ENCODE measurements around the gene CYREN.

The CYREN gene

DNA sequence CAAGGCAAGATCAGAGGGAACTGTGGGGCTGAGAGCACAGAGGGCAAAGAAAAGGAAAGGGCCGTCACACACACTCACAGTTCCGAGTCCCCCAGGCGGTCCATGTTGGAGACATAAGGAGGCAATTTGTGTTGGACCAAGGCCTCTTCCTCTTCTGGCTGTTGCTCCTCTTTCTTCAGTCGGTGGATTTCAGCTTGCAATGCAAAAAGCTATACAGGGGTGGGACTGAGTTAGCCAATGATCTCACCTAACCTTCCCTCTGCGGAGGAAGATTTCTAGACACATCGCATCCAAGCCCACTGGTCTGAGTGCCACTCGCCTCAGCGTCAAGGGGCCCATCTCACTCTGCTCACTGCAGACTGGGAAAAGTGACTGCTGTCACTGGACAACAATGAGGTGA, 35.3 kb upstream of the CYREN start:
- H3K36me3 ChIP-seq (ENCODE audit: control insufficient read depth in 4 of 4, insufficient read depth in 4 of 4, low read length in 3 of 4): peaks cover 8 to 49% (median 35%) of the 10 kb centered on the region in 4 experiments
- 94% methylated on average over 6 of the region's 8 CpGs for WGBS (ENCODE audit: insufficient coverage)
- H3K27me3 ChIP-seq (replicated peaks in 2 of 5; ENCODE audit: control insufficient read depth in 4 of 5, insufficient read depth in 5 of 5, low read length in 4 of 5): no peaks in the 10 kb centered on the region
- peaks cover 31 to 49% (median 42%) of the 10 kb centered on the region in 4 experiments for H3K4me1 ChIP-seq (ENCODE audit: control extremely low read depth in 1 of 4, control insufficient read depth in 4 of 4, insufficient read depth in 4 of 4, low read length in 3 of 4)
- H3K9me3 ChIP-seq (ENCODE audit: control extremely low read depth in 1 of 5, control insufficient read depth in 4 of 5, insufficient read depth in 2 of 5, low read depth in 1 of 5, low read length in 4 of 5): no peaks in the 10 kb centered on the region
- DNase-seq: no peak
- no peak overlapping the region for H3K27ac ChIP-seq (ENCODE audit: insufficient read depth in 1 of 2, low read depth in 1 of 2, low read length in 2 of 2, poor library complexity in 1 of 2, severe bottlenecking in 2 of 2)
- ChIA-PET CTCF (interaction anchor here (1.2 kb wide), 1 partner anchor 23 kb away, joined by 4 read pairs; no protein-coding TSS in a partner anchor), POLR2A (no interaction called here)
- H3K4me3 ChIP-seq (ENCODE audit: control insufficient read depth in 1 of 7, extremely low read depth in 1 of 7, insufficient read depth in 4 of 7, low read depth in 2 of 7, low read length in 6 of 7): no peak overlapping the region

DNA sequence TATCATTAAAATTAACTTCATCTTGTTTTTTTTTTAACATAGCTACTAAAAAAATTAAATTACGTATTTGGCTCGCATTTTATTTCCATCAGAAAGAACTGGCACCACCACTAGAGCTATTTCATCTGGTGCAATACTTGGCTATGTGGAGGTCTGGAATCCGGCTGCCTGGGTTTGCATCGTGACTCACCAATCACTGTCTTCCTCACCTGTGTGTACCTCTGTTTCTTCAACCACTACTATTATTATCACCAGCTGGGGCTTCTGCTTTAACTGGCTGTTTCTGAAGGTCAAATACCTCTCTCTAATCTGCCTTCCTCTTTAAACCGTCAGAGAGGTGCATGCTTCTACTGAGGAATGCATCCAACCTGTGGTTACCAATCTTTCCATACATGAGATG, 34.4 kb upstream of the CYREN start:
- POLR2A ChIA-PET: no interaction called here
- Histone ChIP-seq H3K27ac (ENCODE audit: insufficient read depth in 1 of 2, low read depth in 1 of 2, low read length in 2 of 2, poor library complexity in 1 of 2, severe bottlenecking in 2 of 2) (no peak overlapping the region), H3K4me1 (ENCODE audit: control extremely low read depth in 1 of 4, control insufficient read depth in 4 of 4, insufficient read depth in 4 of 4, low read length in 3 of 4) (peaks cover 27 to 40% (median 35%) of the 10 kb centered on the region in 4 experiments), H3K36me3 (ENCODE audit: control insufficient read depth in 4 of 4, insufficient read depth in 4 of 4, low read length in 3 of 4) (peaks cover 12 to 57% (median 43%) of the 10 kb centered on the region in 4 experiments), H3K27me3 (replicated peaks in 2 of 5; ENCODE audit: control insufficient read depth in 4 of 5, insufficient read depth in 5 of 5, low read length in 4 of 5) (no peaks in the 10 kb centered on the region), H3K9me3 (ENCODE audit: control extremely low read depth in 1 of 5, control insufficient read depth in 4 of 5, insufficient read depth in 2 of 5, low read depth in 1 of 5, low read length in 4 of 5) (no peaks in the 10 kb centered on the region), H3K4me3 (ENCODE audit: control insufficient read depth in 1 of 7, extremely low read depth in 1 of 7, insufficient read depth in 4 of 7, low read depth in 2 of 7, low read length in 6 of 7) (no peak overlapping the region)
- CTCF ChIA-PET: interaction anchor here (0.9 to 1.4 kb wide), 4 partner anchors 8 to 39 kb away, joined by 3 to 4 read pairs (median 4); partner anchors contain the start of gene CYREN
- DNase-seq: no peak
- WGBS (ENCODE audit: insufficient coverage): 100% methylated on average over 5 of the region's 5 CpGs

GRCh38 chr7:135204341-135204749, 33.8 kb upstream of the CYREN start:
- H3K4me1 ChIP-seq (ENCODE audit: control extremely low read depth in 1 of 4, control insufficient read depth in 4 of 4, insufficient read depth in 4 of 4, low read length in 3 of 4): peaks cover 24 to 34% (median 29%) of the 10 kb centered on the region in 4 experiments
- H3K27me3 ChIP-seq (replicated peaks in 2 of 5; ENCODE audit: control insufficient read depth in 4 of 5, insufficient read depth in 5 of 5, low read length in 4 of 5): no peaks in the 10 kb centered on the region
- H3K36me3 ChIP-seq (ENCODE audit: control insufficient read depth in 4 of 4, insufficient read depth in 4 of 4, low read length in 3 of 4): peaks cover 13 to 63% (median 46%) of the 10 kb centered on the region in 4 experiments
- no peaks in the 10 kb centered on the region for H3K9me3 ChIP-seq (ENCODE audit: control extremely low read depth in 1 of 5, control insufficient read depth in 4 of 5, insufficient read depth in 2 of 5, low read depth in 1 of 5, low read length in 4 of 5)
- no peak overlapping the region for H3K27ac ChIP-seq (ENCODE audit: insufficient read depth in 1 of 2, low read depth in 1 of 2, low read length in 2 of 2, poor library complexity in 1 of 2, severe bottlenecking in 2 of 2)
- no peak overlapping the region for H3K4me3 ChIP-seq (ENCODE audit: control insufficient read depth in 1 of 7, extremely low read depth in 1 of 7, insufficient read depth in 4 of 7, low read depth in 2 of 7, low read length in 6 of 7)
- ChIA-PET POLR2A (no interaction called here), CTCF (interaction anchor here (0.5 to 1.4 kb wide), 5 partner anchors 8 to 72 kb away, joined by 3 to 4 read pairs (median 4); partner anchors contain the start of gene CYREN)
- WGBS (ENCODE audit: insufficient coverage): 100% methylated on average over 5 of the region's 6 CpGs
- no peak for DNase-seq

DNA sequence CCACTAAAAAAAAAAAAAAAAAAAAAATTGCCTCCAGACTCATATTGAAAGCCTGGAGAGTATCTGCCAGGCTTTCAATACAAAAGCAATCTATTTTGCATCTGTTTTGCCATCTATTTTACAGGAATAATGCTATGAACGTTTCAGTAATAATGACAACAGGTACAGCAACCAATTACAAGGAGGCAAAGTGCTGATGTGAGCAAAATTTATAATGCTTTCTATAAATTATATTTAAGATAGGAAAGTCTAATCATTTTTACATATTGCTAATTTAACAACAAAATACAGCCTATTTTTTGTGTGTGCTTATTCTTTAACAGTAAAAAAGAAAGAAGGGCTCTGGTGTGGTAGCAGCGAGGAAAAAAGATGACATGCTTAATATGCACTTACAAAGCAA, 30.8 kb upstream of the CYREN start:
- H3K27ac ChIP-seq (ENCODE audit: insufficient read depth in 1 of 2, low read depth in 1 of 2, low read length in 2 of 2, poor library complexity in 1 of 2, severe bottlenecking in 2 of 2): no peak overlapping the region
- peaks cover 17 to 90% (median 66%) of the 10 kb centered on the region in 4 experiments for H3K36me3 ChIP-seq (ENCODE audit: control insufficient read depth in 4 of 4, insufficient read depth in 4 of 4, low read length in 3 of 4)

DNA sequence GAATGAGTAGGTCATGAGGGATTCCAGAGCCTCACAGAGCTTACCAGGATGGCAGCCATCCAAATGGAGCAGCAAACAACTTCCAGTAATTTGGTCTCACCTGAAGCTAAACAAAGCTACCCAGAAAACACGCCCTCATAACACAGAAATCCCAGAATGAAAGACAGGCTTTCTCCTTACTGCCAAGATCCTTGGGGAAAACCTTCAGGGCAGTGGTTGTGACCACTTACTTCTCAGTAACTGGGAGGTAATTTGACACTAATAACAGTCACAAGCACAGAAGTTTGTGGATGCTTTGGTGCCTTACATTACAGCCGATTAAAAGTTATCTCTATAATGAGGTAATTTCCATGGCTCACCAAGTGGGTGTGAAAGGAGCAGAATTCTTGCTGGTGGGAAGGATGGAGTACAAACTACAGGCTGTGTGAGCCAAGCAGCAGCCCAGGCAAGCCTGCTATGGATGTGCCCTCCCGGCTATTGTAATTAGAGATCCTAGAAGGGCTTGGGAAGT, 30.4 kb upstream of the CYREN start:
- Histone ChIP-seq H3K4me3 (ENCODE audit: control insufficient read depth in 1 of 7, extremely low read depth in 1 of 7, insufficient read depth in 4 of 7, low read depth in 2 of 7, low read length in 6 of 7) (no peak overlapping the region), H3K27me3 (replicated peaks in 2 of 5; ENCODE audit: control insufficient read depth in 4 of 5, insufficient read depth in 5 of 5, low read length in 4 of 5) (no peaks in the 10 kb centered on the region), H3K27ac (ENCODE audit: insufficient read depth in 1 of 2, low read depth in 1 of 2, low read length in 2 of 2, poor library complexity in 1 of 2, severe bottlenecking in 2 of 2) (no peak overlapping the region), H3K36me3 (ENCODE audit: control insufficient read depth in 4 of 4, insufficient read depth in 4 of 4, low read length in 3 of 4) (peaks cover 17 to 92% (median 68%) of the 10 kb centered on the region in 4 experiments), H3K4me1 (ENCODE audit: control extremely low read depth in 1 of 4, control insufficient read depth in 4 of 4, insufficient read depth in 4 of 4, low read length in 3 of 4) (peaks cover 0 to under 1% (median 0%) of the 10 kb centered on the region in 4 experiments), H3K9me3 (ENCODE audit: control extremely low read depth in 1 of 5, control insufficient read depth in 4 of 5, insufficient read depth in 2 of 5, low read depth in 1 of 5, low read length in 4 of 5) (no peaks in the 10 kb centered on the region)
- ChIA-PET POLR2A (no interaction called here), CTCF (no interaction called here)
- WGBS (ENCODE audit: insufficient coverage): 100% methylated on average over 1 of the region's 3 CpGs
- no peak for DNase-seq

More for the DNA sequence above, 30.8 kb upstream of the CYREN start:
- CTCF ChIA-PET: interaction anchor here (1.0 to 1.4 kb wide), 2 partner anchors 10 to 21 kb away, joined by 3 read pairs; partner anchors contain the start of gene WDR91
- DNase-seq: no peak
- no peaks in the 10 kb centered on the region for H3K9me3 ChIP-seq (ENCODE audit: control extremely low read depth in 1 of 5, control insufficient read depth in 4 of 5, insufficient read depth in 2 of 5, low read depth in 1 of 5, low read length in 4 of 5)
- H3K27me3 ChIP-seq (replicated peaks in 2 of 5; ENCODE audit: control insufficient read depth in 4 of 5, insufficient read depth in 5 of 5, low read length in 4 of 5): no peaks in the 10 kb centered on the region
- peaks cover 0 to 5% (median 3%) of the 10 kb centered on the region in 4 experiments for H3K4me1 ChIP-seq (ENCODE audit: control extremely low read depth in 1 of 4, control insufficient read depth in 4 of 4, insufficient read depth in 4 of 4, low read length in 3 of 4)
- no peak overlapping the region for H3K4me3 ChIP-seq (ENCODE audit: control insufficient read depth in 1 of 7, extremely low read depth in 1 of 7, insufficient read depth in 4 of 7, low read depth in 2 of 7, low read length in 6 of 7)
- no CpG with 5 or more reads among the region's 2 CpGs for WGBS (ENCODE audit: insufficient coverage)
- POLR2A ChIA-PET: no interaction called here

- Histone ChIP-seq H3K4me1 (ENCODE audit: control extremely low read depth in 1 of 4, control insufficient read depth in 4 of 4, insufficient read depth in 4 of 4, low read length in 3 of 4) (no peaks in the 10 kb centered on the region), H3K27me3 (replicated peaks in 2 of 5; ENCODE audit: control insufficient read depth in 4 of 5, insufficient read depth in 5 of 5, low read length in 4 of 5) (no peaks in the 10 kb centered on the region), H3K27ac (ENCODE audit: insufficient read depth in 1 of 2, low read depth in 1 of 2, low read length in 2 of 2, poor library complexity in 1 of 2, severe bottlenecking in 2 of 2) (no peak overlapping the region), H3K4me3 (ENCODE audit: control insufficient read depth in 1 of 7, extremely low read depth in 1 of 7, insufficient read depth in 4 of 7, low read depth in 2 of 7, low read length in 6 of 7) (no peak overlapping the region), H3K9me3 (ENCODE audit: control extremely low read depth in 1 of 5, control insufficient read depth in 4 of 5, insufficient read depth in 2 of 5, low read depth in 1 of 5, low read length in 4 of 5) (no peaks in the 10 kb centered on the region), H3K36me3 (ENCODE audit: control insufficient read depth in 4 of 4, insufficient read depth in 4 of 4, low read length in 3 of 4) (peaks cover 23 to 95% (median 67%) of the 10 kb centered on the region in 4 experiments)
- ChIA-PET POLR2A (no interaction called here), CTCF (interaction anchor here (1.1 to 1.3 kb wide), 2 partner anchors 20 to 349 kb away, joined by 3 read pairs; no protein-coding TSS in a partner anchor)
- 100% methylated on average over 4 of the region's 4 CpGs for WGBS (ENCODE audit: insufficient coverage)
- no peak for DNase-seq
These were observed 28.9 kb upstream of the CYREN start for GRCh38 chr7:135199439-135199838.

GRCh38 chr7:135197906-135198655, 27.6 kb upstream of the CYREN start:
- Histone ChIP-seq H3K27me3 (replicated peaks in 2 of 5; ENCODE audit: control insufficient read depth in 4 of 5, insufficient read depth in 5 of 5, low read length in 4 of 5) (no peaks in the 10 kb centered on the region), H3K27ac (ENCODE audit: insufficient read depth in 1 of 2, low read depth in 1 of 2, low read length in 2 of 2, poor library complexity in 1 of 2, severe bottlenecking in 2 of 2) (no peak overlapping the region), H3K4me1 (ENCODE audit: control extremely low read depth in 1 of 4, control insufficient read depth in 4 of 4, insufficient read depth in 4 of 4, low read length in 3 of 4) (no peaks in the 10 kb centered on the region), H3K9me3 (ENCODE audit: control extremely low read depth in 1 of 5, control insufficient read depth in 4 of 5, insufficient read depth in 2 of 5, low read depth in 1 of 5, low read length in 4 of 5) (no peaks in the 10 kb centered on the region), H3K36me3 (ENCODE audit: control insufficient read depth in 4 of 4, insufficient read depth in 4 of 4, low read length in 3 of 4) (peaks cover 29 to 94% (median 66%) of the 10 kb centered on the region in 4 experiments), H3K4me3 (ENCODE audit: control insufficient read depth in 1 of 7, extremely low read depth in 1 of 7, insufficient read depth in 4 of 7, low read depth in 2 of 7, low read length in 6 of 7) (no peak overlapping the region)
- ChIA-PET POLR2A (interaction anchor here (0.7 kb wide), 1 partner anchor 13 kb away, joined by 4 read pairs; the partner anchor contains the start of gene WDR91), CTCF (interaction anchor here (1.1 to 1.5 kb wide), 4 partner anchors 9 to 347 kb away, joined by 3 to 7 read pairs (median 4); no protein-coding TSS in a partner anchor)
- DNase-seq: no peak
- WGBS (ENCODE audit: insufficient coverage): 100% methylated on average over 3 of the region's 15 CpGs

Measured in common myeloid progenitor, CD34-positive (primary cell).